Measurements from ENCODE around the gene HS6ST1.
"Not testable (repeated sequence)": the region's sequence is repeated elsewhere in the genome, so short reads cannot be mapped to it uniquely, and the experiment has no call there.

Gene HS6ST1

DNA sequence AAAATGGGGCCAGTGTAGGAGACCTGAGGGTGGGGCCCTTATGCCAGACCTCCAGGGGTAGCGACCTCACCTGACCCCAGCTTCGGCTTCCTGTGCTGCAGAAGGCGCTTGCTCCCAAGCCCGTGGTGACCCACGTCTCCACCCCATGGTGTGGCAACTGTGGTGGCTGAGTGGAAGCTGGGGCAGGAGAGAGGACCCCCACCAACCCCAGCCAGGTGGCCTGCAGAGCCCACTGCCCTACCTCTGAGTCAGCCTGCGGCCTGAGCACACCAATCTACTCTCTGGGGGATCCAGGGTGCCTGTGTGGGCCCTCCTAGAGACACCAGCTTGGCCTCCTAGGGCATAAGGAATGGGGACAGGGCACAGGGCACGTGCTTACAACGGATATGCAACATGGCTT is 52.2 kb downstream of the HS6ST1 start:
- not testable (repeated sequence) for DNase-seq

- DNase-seq = not testable (repeated sequence)
Observed at GRCh38 chr2:128265608-128265993, 53.1 kb downstream of the HS6ST1 start.

- no peak for DNase-seq
Observed at GRCh38 chr2:128264881-128265607, 53.6 kb downstream of the HS6ST1 start.

DNA sequence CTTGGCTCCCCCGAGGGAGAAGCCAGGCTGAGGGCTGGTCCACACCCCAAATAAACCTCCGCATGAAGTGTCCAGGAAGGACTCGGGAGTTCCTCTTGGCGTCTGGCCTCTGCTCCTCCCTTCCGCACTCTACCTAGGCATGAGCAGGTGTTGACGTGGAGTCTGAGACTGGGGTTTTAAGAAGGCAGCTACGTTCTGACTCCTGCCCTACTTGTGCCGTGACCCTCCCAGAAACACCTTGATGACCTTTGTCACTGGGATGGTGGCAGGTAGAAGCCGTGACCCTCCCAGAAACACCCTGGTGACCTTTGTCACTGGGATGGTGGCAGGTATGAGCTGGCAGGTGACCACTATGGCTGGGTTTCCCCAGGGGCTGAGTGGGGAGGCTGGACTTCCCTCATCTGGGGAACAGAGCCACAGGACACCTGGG is 54.8 kb downstream of the HS6ST1 start:
- no peak for DNase-seq

DNA sequence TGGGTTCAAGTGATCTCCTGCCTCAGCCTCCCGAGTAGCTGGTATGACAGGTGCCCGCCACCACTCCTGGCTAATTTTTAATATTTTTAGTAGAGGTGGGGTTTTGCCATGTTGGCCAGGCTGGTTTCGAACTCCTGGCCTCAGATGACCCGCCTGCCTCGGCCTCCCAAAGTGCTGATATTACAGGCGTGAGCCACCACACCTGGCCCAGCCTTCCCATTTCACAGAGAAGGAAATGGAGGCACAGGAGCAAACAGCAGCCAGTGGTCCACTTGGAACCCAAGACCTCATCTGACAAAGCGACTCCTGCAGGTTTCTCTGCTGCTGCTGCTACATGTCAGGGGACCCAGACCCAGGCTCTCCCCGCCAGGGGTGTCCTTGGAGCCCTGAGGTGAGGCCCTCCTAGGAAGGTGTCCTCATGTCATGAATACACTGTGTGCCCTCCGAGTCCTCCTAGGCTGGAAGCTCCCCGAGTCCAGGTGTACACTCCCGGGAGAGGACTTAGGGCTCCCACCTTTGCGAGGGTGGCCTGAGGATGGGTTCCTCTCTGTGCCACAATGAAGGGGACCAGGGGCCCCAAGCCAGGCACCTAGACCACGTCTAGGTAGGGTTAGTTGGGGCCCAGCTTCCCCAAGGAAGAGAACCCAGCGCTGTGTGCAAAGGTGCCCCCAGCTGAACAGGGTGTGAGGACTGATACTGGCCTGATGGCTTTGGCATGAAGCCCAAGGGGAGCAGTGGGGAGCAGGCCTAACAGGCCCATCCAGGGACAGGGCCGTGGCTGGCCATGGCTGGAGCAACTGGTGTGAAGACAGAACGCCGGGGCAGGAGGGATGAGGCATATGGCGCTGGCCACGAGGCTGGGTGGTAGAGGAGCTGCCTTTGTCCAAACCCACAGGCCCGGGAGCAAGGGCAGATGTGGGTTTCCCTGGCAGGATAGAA is 56.1 kb downstream of the HS6ST1 start:
- no peak for DNase-seq

DNA sequence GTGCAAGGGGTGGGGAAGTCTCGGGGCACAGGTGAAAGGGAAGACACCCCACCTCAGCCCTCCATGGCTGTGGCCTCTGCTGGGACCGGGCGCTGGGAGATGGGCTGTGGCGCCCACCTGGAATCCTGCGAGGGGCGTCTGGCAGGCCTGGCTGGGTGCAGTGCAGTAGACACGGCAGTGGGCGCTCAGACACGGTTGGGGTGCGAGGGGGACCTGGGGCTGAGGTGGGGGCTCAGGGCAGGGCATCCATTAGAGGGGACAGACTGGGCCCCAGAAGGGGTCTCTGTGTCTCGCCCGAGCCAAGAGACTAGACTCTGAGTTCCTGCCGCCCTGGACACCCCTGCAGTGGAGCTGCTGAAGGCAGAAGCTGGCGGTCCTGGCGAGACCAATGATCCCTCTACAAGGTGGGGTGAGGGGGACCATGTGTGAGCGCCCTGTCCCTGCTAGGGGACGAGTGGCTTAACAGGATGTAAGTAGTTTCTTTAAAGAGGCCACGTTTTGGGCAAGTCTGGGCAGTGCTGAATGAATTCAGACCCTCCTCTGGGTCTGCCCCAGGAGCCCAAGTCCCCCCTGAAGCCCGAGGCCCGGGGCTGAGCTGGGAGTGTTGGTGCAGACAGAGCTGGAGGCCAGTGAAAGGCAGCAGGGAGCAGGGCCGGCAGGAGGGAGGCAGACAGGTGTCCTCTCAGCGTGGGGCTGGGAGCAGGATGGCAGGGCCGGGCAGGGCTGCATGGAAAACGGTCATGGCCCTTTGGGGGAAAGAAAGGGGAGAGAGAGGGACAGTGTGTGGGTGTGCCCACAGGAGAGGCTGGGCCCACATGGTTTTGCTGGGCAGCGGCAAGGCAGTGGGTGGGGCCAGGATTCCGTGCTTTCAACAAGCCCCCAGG is 57.2 kb downstream of the HS6ST1 start:
- no peak for DNase-seq

DNA sequence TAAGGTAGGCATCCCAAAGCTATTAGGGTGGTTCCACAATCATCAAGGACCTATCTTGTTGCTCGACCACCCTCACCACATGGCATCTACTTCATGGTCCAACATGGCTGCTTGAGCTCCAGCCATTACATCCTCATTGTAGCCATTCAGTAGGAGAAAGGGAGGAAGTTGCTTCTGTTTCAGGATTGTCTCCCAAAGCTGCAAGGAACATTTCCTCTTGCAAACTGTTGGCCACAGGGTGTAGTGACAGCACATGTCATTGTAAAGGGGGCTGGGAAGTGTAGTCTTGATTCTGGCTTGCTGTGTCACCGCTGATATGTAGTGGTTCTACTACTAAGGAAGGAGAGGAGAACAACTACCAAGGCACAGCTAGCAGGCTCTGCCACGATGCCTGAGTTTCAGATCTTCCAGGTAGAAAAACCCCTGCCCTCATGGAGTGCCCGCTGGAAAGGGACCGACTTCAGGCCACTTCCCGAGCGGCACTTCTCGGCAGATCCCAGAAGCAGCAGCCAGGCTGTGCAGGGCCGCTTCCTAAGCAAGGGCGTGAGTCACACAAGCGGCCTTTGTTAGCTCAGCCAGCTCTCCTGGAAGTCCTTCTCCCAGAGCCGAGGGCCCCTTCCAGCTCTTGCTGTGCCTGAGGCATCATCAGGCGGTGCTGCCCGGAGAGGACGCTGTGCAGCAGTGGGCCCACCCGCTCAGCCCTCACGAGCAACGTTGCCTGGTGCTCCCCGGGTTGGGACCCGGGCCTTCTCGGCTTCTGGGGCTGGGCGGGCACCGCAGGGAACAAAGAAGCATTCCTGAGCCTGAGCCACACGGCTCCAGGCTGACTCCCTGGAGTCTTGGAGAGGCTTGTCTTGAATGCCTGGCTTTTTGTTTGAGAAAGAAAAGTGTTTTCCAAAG is 58.2 kb downstream of the HS6ST1 start:
- DNase-seq = no peak

- DNase-seq = no peak
Observed at GRCh38 chr2:128259585-128259984, 59.1 kb downstream of the HS6ST1 start.

- DNase-seq = no peak
Observed at GRCh38 chr2:128258218-128258617, 60.5 kb downstream of the HS6ST1 start.

- DNase-seq = no peak
Observed at GRCh38 chr2:128252501-128252900, 66.2 kb downstream of the HS6ST1 start.

GRCh38 chr2:128252086-128252485 is 66.6 kb downstream of the HS6ST1 start:
- DNase-seq = not testable (repeated sequence)

GRCh38 chr2:128250229-128251025 is 68.2 kb downstream of the HS6ST1 start:
- DNase-seq = no peak

GRCh38 chr2:128249555-128249954 is 69.1 kb downstream of the HS6ST1 start:
- no peak for DNase-seq

- DNase-seq = no peak
Observed at GRCh38 chr2:128245813-128246212, 72.9 kb downstream of the HS6ST1 start.

GRCh38 chr2:128241896-128242295 is 76.8 kb downstream of the HS6ST1 start:
- no peak for DNase-seq

GRCh38 chr2:128237911-128238697 is 80.6 kb downstream of the HS6ST1 start:
- no peak for DNase-seq

- no peak for DNase-seq
Observed at GRCh38 chr2:128237081-128237534, 81.6 kb downstream of the HS6ST1 start.

GRCh38 chr2:128236491-128237035 is 82.1 kb downstream of the HS6ST1 start:
- no peak for DNase-seq

GRCh38 chr2:128235581-128235980 is 83.1 kb downstream of the HS6ST1 start:
- no peak for DNase-seq

DNA sequence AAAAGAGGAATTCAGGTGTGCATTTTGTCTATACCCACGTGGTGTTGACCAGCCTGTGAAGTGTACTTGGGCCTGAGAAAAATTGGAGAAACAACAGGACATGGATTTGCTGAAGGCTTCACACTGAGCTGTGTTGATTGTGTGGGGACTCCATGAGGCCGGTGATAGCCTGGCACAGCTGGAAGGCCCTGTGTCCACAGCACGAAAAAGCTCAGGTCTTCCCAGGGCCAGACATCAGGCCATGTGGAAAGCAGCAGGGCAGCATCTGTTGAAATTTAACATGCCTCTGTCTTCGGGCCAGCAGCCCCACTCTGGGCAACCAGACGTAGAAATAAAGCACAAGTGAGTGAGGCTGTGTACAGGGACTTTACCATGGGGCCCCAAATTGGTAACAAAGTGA is 84.1 kb downstream of the HS6ST1 start:
- DNase-seq = no peak

Data from NCI-H446 treated with DMSO at 0.1 percent for 48 hours (cell line).